HEK293T (cell line): Measurements from ENCODE around the gene C1orf232.

ENCODE experiments used
- CTCF ChIA-PET: fragments of 350-600 bp; formaldehyde crosslinking; extraction: SDS; loops from one replicate; lab custom pipeline; 2021; ENCODE audit warnings: antibody characterized with exemption, inconsistent platforms; lab: Yijun Ruan, JAX
- POLR2A ChIA-PET: fragments of 350-600 bp; formaldehyde crosslinking; extraction: SDS; loops from one replicate; lab custom pipeline; 2020; ENCODE audit warnings: antibody characterized with exemption, inconsistent platforms; lab: Yijun Ruan, JAX
- DNase-seq: peaks from one replicate; pipeline ENCODE4 v3.0.0; 2012; ENCODE audit warnings: mixed read lengths; ENCODE audit errors: extremely low spot score
- ARNT ChIP-seq: fragments of 450-650 bp; IDR thresholded peaks from 2 replicates; pipeline ENCODE4 v1.6.1; 2017; ENCODE audit warnings: mild to moderate bottlenecking
- BHLHE40 ChIP-seq: fragments of 450-650 bp; IDR thresholded peaks from 2 replicates; pipeline ENCODE4 v1.6.1; 2016; ENCODE audit warnings: mild to moderate bottlenecking, moderate library complexity, borderline replicate concordance
- CTBP1 ChIP-seq: fragments of 450-650 bp; IDR thresholded peaks from 2 replicates; pipeline ENCODE4 v1.6.1; 2016; ENCODE audit warnings: borderline replicate concordance
- ELF4 ChIP-seq: fragments of 450-650 bp; IDR thresholded peaks from 2 replicates; pipeline ENCODE4 v1.6.1; 2017; ENCODE audit warnings: antibody characterized with exemption
- FOXA1 ChIP-seq: fragments of 450-650 bp; IDR thresholded peaks from 2 replicates; pipeline ENCODE4 v1.6.1; 2016; ENCODE audit warnings: mild to moderate bottlenecking
- FOXK2 ChIP-seq: fragments of 450-650 bp; IDR thresholded peaks from 2 replicates; pipeline ENCODE4 v1.6.1; 2016; ENCODE audit warnings: mild to moderate bottlenecking
- FOXM1 ChIP-seq: fragments of 450-650 bp; IDR thresholded peaks from 2 replicates; pipeline ENCODE4 v1.6.1; 2017; ENCODE audit warnings: mild to moderate bottlenecking, borderline replicate concordance
- HDGF ChIP-seq: fragments of 450-650 bp; IDR thresholded peaks from 2 replicates; pipeline ENCODE4 v1.6.1; 2017; ENCODE audit warnings: antibody characterized with exemption, borderline replicate concordance
- L3MBTL2 ChIP-seq: fragments of 450-650 bp; conservative IDR thresholded peaks from 2 replicates; pipeline ENCODE4 v1.6.1; 2016; ENCODE audit warnings: mild to moderate bottlenecking
- LEF1 ChIP-seq: fragments of 450-650 bp; IDR thresholded peaks from 2 replicates; pipeline ENCODE4 v1.6.1; 2017; ENCODE audit warnings: mild to moderate bottlenecking, borderline replicate concordance
- NFRKB ChIP-seq: fragments of 450-650 bp; IDR thresholded peaks from 2 replicates; pipeline ENCODE4 v1.6.1; 2016; ENCODE audit warnings: mild to moderate bottlenecking, moderate library complexity
- SP1 ChIP-seq: fragments of 450-650 bp; IDR thresholded peaks from 2 replicates; pipeline ENCODE4 v1.6.1; 2017
- SUZ12 ChIP-seq: fragments of 450-650 bp; IDR thresholded peaks from 2 replicates; pipeline ENCODE4 v1.6.1; 2016; ENCODE audit warnings: mild to moderate bottlenecking
- TARDBP ChIP-seq: fragments of 450-650 bp; IDR thresholded peaks from 2 replicates; pipeline ENCODE4 v1.6.1; 2016
- ZNF384 ChIP-seq: fragments of 450-650 bp; IDR thresholded peaks from 2 replicates; pipeline ENCODE4 v1.6.1; 2016
- TF ChIP-seq, protein P1 (sequence below): fragments of 450-650 bp; IDR thresholded peaks from 2 replicates; pipeline ENCODE4 v1.6.1; 2016

The C1orf232 gene

DNA sequence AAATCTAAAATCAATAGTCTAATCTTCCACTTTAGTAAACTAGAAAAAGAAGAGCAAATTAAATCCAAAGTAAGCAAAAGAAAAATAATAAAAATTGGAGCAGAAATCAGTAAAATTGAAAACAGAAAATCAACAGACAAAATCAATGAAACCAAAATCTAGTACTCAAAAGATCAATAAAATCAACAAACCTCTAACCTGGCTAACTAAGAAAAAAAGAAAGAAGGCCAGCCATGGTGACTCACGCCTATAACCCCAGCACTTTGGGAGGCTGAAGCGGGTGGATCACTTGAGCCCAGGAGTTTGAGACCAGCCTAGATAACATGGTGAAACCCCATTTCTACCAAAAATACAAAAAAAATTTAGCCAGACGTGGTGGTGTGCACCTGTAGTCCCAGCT lies 34.3 kb downstream of the C1orf232 start:
- ChIA-PET CTCF (no interaction called here), POLR2A (no interaction called here)
- TF ChIP-seq TARDBP, result no peak
- TF ChIP-seq L3MBTL2, result no peak
- no peak for TF ChIP-seq ARNT
- TF ChIP-seq SUZ12, result no peak
- TF ChIP-seq BHLHE40, result no peak
- TF ChIP-seq NFRKB, result no peak
- TF ChIP-seq HDGF, result no peak
- no peak for TF ChIP-seq ELF4
- no peak for TF ChIP-seq FOXK2
- TF ChIP-seq CTBP1, result no peak
- no peak for TF ChIP-seq LEF1
- no peak for TF ChIP-seq SP1
- TF ChIP-seq ZNF384, result no peak
- DNase-seq, result no peak

DNA sequence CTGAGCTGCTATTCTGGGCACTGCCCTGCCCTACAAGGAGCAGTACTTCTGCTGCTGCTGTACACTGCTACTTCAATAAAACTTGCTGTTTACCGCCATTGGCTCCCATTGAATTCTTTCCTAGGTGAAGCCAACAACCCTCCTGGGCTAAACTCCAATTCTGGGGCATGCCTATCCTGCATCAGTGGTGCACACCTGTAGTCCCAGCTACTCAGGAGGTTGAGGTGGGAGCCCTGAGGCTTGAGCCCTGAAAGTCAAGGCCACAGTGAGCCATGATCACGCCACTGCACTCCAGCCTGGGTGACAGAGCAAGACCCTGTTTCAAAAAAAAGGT lies 36.0 kb downstream of the C1orf232 start:
- no peak for DNase-seq
- ChIA-PET POLR2A (interaction anchor here (1.0 to 1.1 kb wide), 2 partner anchors 9 to 12 kb away, joined by 3 read pairs; no protein-coding TSS in a partner anchor), CTCF (no interaction called here)
- TF ChIP-seq TARDBP (no peak), HDGF (no peak), LEF1 (no peak), ELF4 (no peak), FOXK2 (no peak), BHLHE40 (no peak), ZNF384 (no peak), SP1 (no peak), FOXA1 (no peak), FOXM1 (no peak), NFRKB (no peak), CTBP1 (no peak), SUZ12 (no peak), L3MBTL2 (no peak)
- TF ChIP-seq, protein P1, sequence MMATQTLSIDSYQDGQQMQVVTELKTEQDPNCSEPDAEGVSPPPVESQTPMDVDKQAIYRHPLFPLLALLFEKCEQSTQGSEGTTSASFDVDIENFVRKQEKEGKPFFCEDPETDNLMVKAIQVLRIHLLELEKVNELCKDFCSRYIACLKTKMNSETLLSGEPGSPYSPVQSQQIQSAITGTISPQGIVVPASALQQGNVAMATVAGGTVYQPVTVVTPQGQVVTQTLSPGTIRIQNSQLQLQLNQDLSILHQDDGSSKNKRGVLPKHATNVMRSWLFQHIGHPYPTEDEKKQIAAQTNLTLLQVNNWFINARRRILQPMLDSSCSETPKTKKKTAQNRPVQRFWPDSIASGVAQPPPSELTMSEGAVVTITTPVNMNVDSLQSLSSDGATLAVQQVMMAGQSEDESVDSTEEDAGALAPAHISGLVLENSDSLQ, result no peak

DNA sequence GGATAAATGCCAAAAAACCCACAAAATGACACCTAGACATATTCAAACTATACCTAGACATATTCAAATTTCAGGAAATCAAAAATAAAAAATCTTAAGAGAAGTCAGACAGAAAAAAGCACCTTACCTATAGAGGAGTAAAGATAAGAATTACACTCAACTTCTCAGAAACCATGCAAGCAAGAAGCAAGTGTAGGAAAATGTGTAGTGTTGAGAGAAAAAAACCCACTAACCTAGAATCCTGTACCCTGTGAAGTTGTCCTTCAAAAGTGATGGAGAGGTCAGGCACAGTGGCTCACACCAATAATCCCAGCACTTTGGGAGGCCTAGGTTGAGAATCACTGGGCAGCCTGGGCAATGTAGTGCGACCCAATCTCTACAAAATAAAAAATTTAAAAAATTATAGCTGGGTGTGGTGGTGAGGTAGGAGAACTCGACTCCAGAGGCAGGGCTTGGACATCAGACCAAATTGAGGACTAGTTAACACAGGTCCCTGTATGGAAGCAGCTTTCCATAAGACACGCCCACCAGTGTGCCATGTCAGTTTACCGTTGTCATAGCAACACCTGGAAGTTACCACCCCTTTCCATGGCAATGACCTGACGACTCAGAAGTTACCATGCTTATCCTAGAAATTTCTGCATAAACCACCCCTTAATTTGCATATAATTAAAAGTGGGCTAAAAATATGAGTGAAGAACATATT lies 36.5 kb downstream of the C1orf232 start:
- DNase-seq, result no peak
- CTCF ChIA-PET, result no interaction called here
- POLR2A ChIA-PET, result interaction anchor here (1.0 to 1.1 kb wide), 2 partner anchors 9 to 13 kb away, joined by 3 read pairs; no protein-coding TSS in a partner anchor
- TF ChIP-seq, protein P1, result peak; percentile 64
- no peak for TF ChIP-seq ZNF384
- no peak for TF ChIP-seq SP1
- TF ChIP-seq FOXK2, result no peak

DNA sequence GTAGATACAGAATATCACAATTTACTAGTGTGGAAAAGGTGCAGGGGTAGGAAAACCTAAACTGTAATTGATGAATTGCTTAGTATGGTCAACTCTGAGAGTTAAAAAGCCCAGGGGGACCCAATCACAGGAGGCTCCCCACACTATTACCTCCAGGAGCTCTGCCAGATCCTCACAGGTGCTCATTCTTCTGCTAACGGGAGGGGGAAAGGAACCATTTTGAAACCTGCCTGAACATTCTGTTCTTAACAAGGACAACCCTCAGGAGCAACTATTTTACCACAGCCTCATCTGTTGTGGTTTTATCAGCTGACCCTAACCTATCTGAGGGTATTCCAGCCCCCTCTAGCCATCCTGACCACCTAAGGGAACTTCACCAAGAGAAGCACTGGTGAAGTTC lies 38.1 kb downstream of the C1orf232 start:
- CTCF ChIA-PET, result no interaction called here
- POLR2A ChIA-PET, result no interaction called here
- TF ChIP-seq CTBP1, result no peak
- no peak for TF ChIP-seq TARDBP
- TF ChIP-seq, protein P1, result no peak
- DNase-seq, result no peak

DNA sequence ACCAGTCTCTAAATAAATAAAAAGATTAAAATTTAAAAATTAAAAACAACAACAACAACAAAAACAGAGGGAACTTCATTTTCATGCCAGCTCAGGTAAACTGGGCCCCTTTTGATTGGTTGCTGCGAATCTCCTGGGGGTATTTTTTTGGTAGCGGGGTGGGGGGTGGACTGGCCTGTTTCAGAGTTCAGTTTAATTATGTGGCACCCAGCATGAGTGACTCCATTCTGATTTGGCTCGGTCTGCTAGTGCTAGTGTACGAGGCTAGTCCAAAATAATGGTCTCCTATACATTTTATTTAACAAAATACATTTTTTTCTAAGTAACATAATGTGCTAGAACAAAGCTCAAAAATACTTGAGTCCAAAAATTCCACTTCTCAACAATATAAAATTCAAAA lies 39.0 kb downstream of the C1orf232 start:
- POLR2A ChIA-PET, result no interaction called here
- CTCF ChIA-PET, result interaction anchor here (0.7 to 1.0 kb wide), 2 partner anchors 15 to 1019 kb away, joined by 3 to 4 read pairs; no protein-coding TSS in a partner anchor
- DNase-seq, result no peak
- TF ChIP-seq LEF1 (no peak), ARNT (no peak), FOXK2 (no peak), L3MBTL2 (no peak), ZNF384 (no peak), CTBP1 (no peak), NFRKB (no peak), HDGF (no peak), SUZ12 (no peak), FOXA1 (no peak), TARDBP (no peak), FOXM1 (no peak), BHLHE40 (no peak)
- TF ChIP-seq, protein P1, result no peak
